Measurements from ENCODE around the gene TMEM198. TPM values are rescaled to one million over a fixed set of nuclear protein-coding genes. Genes with fewer than 3 reads are reported as not detected.

TMEM198 gene
- total RNA-seq (10 to 100 TPM in 5 of 9 donors, 1 to 10 TPM in 4; 3.3 to 16.2 (median 10.1) TPM), polyA plus RNA-seq (10 to 100 TPM in 2 of 3 donors, 1 to 10 TPM in 1; 7.5 to 12.1 (median 10.2) TPM)
- long read RNA-seq, donor 1, partial matches to known transcripts: 0 of 3 reads
- long read RNA-seq, donor 1, other reads (novel, unspliced or antisense): 0 of 3 reads
- long read RNA-seq, donor 2, partial matches to known transcripts: 0 of 1 reads
- long read RNA-seq, donor 2, other reads (novel, unspliced or antisense): 0 of 1 reads
- long read RNA-seq, donor 3: 0 reads
- long read RNA-seq, donor 4: 0 reads
- long read RNA-seq, donor 5, transcript TMEM198-202 (5 exons, 2,218 nt): major isoform, 16 of 27 reads
- long read RNA-seq, donor 5, partial matches to known transcripts: 8 of 27 reads
- long read RNA-seq, donor 5, other reads (novel, unspliced or antisense): 3 of 27 reads
- long read RNA-seq, donor 6, partial matches to known transcripts: 1 of 2 reads
- long read RNA-seq, donor 6, other reads (novel, unspliced or antisense): 0 of 2 reads
- long read RNA-seq, donor 7: 0 reads
- long read RNA-seq, donor 8, partial matches to known transcripts: 0 of 1 reads
- long read RNA-seq, donor 8, other reads (novel, unspliced or antisense): 0 of 1 reads
- long read RNA-seq, donor 9: 0 reads
- long read RNA-seq, donor 10, partial matches to known transcripts: 0 of 1 reads
- long read RNA-seq, donor 10, other reads (novel, unspliced or antisense): 0 of 1 reads

GRCh38 chr2:219543596-219544358 is at the start of gene TMEM198, which contains the start of gene CHPF:
Gene TMEM198 (plus strand): TSS chr2:219544028. CDS start chr2:219544728, 700 bp downstream.
Gene CHPF (minus strand): TSS chr2:219543809. CDS start chr2:219543538, 271 bp downstream.
- peak; percentile 99 to 100 (median 99) for DNase-seq
- H3K4me3 ChIP-seq: peak within 1 kb of the TSS; percentile 40 to 86 (median 61)
- intact Hi-C loops (cut with DNase I): loop anchor here (5.0 kb wide), 2 partner anchors 99 to 144 kb away; no protein-coding TSS in a partner anchor
- 1 to 2% (median 2%) methylated on average over 9 to 75 of the region's 75 CpGs for WGBS, 4 donors
- H3K36me3 ChIP-seq (replicated peaks in 1 of 2): peaks cover 0 to 25% of the 10 kb centered on the region in 2 donors
- H3K27me3 ChIP-seq: no peaks in the 10 kb centered on the region
- no peaks in the 10 kb centered on the region for H3K9me3 ChIP-seq (replicated peaks in 1 of 3)
- peaks cover 10 to 24% of the 10 kb centered on the region in 2 donors for H3K4me1 ChIP-seq (replicated peaks in 1 of 2)
- peak; percentile 47 to 82 for TF ChIP-seq POLR2A (IDR thresholded peaks at IDR 0.05)
- no peak for TF ChIP-seq CTCF (IDR thresholded peaks at IDR 0.05)
- H3K27ac ChIP-seq: peak within 1 kb of the TSS; percentile 54 to 96 (median 84)

GRCh38 chr2:219494952-219495530 is 48.8 kb upstream of the TMEM198 start:
- peaks cover 12% of the 10 kb centered on the region for H3K27me3 ChIP-seq
- no peak overlapping the region for H3K27ac ChIP-seq
- H3K4me3 ChIP-seq: no peak overlapping the region
- DNase-seq: no peak
- H3K4me1 ChIP-seq (replicated peaks in 1 of 2): peaks cover 6 to 26% of the 10 kb centered on the region in 2 donors
- TF ChIP-seq CTCF (IDR thresholded peaks at IDR 0.05): no peak
- TF ChIP-seq POLR2A (IDR thresholded peaks at IDR 0.05): no peak
- no peaks in the 10 kb centered on the region for H3K9me3 ChIP-seq (replicated peaks in 1 of 3)
- intact Hi-C loops (cut with DNase I): loop anchor here in 1 of 2 donors (5.0 kb wide), 1 partner anchor 32 kb away; no protein-coding TSS in a partner anchor
- no peaks in the 10 kb centered on the region for H3K36me3 ChIP-seq (replicated peaks in 1 of 2)
- whole genome bisulfite sequencing, 4 donors: 20 to 24% (median 23%) methylated on average over 10 of the region's 10 CpGs

GRCh38 chr2:219495531-219496122 is 48.2 kb upstream of the TMEM198 start:
- peak; percentile 41 to 72 (median 56) for TF ChIP-seq CTCF (IDR thresholded peaks at IDR 0.05)
- TF ChIP-seq POLR2A (IDR thresholded peaks at IDR 0.05): no peak
- Histone ChIP-seq H3K9me3 (replicated peaks in 1 of 3) (no peaks in the 10 kb centered on the region), H3K4me1 (replicated peaks in 1 of 2) (peaks cover 6 to 30% of the 10 kb centered on the region in 2 donors), H3K27me3 (peaks cover 12% of the 10 kb centered on the region), H3K27ac (no peak overlapping the region), H3K4me3 (no peak overlapping the region), H3K36me3 (replicated peaks in 1 of 2) (no peaks in the 10 kb centered on the region)
- DNase-seq: peak; percentile 50 to 82 (median 61)
- 0 to 26% (median 19%) methylated on average over 3 to 14 of the region's 14 CpGs for WGBS, 4 donors
- intact Hi-C loops (cut with DNase I): no loop called here
